SK-N-SH (cell line): ENCODE data around the gene ZC3H18. TPM values are rescaled to one million over a fixed set of nuclear protein-coding genes. Genes with fewer than 3 reads are reported as not detected.

ENCODE experiments used
- CTCF ChIA-PET: fragments of 300-600, 350-600 bp; formaldehyde crosslinking; extraction: SDS; loops from one replicate; lab custom pipeline; 2021; lab: Yijun Ruan, JAX
- POLR2A ChIA-PET: fragments of 350-600 bp; sonication (Branson Sonifier 250); formaldehyde crosslinking; extraction: SDS; loops from one replicate; lab custom pipeline; 2020; ENCODE audit warnings: antibody characterized with exemption, inconsistent platforms; lab: Yijun Ruan, JAX
- DNase-seq: peaks from one replicate; pipeline ENCODE4 v3.0.0; 2012
- H2AFZ ChIP-seq: fragments of 200-600 bp; sonication (generic); 2 replicates; pipeline ENCODE4 v1.8.1; 2016; ENCODE audit warnings: antibody characterized with exemption, mild to moderate bottlenecking, low read depth
- H3F3A ChIP-seq: fragments of 200-600 bp; sonication (generic); replicated peaks from 2 replicates; pipeline ENCODE3; 2016; ENCODE audit warnings: antibody characterized with exemption, mild to moderate bottlenecking; ENCODE audit not compliant: insufficient read depth
- H3K27ac ChIP-seq, 2 experiments: fragments of 200-500 bp in 1 of 2; fragments of 200-600 bp in 1 of 2; sonication (Bioruptor generic) in 1 of 2; sonication (generic), shearing (Covaris generic) in 1 of 2; 2 replicates each; pipeline versions ENCODE4 v1.5.1 to v1.6.1; 2014 to 2016; ENCODE audit warnings: low read depth in 2 of 2, inconsistent platforms in 1 of 2, low read length in 1 of 2, mild to moderate bottlenecking in 1 of 2, mixed read lengths in 1 of 2
- H3K27me3 ChIP-seq: fragments of 200-600 bp; sonication (generic), shearing (Covaris generic); 2 replicates; pipeline ENCODE4 v1.6.1; 2016; ENCODE audit warnings: mixed run types; ENCODE audit not compliant: insufficient read depth
- H3K36me3 ChIP-seq, 2 experiments: fragments of 200-500 bp in 1 of 2; fragments of 200-600 bp in 1 of 2; sonication (Bioruptor generic) in 1 of 2; sonication (generic) in 1 of 2; replicated peaks in 1 of 2; 2 replicates each; pipeline versions ENCODE3 to v1.5.1; 2014 to 2016; ENCODE audit warnings: low read length in 1 of 2, mild to moderate bottlenecking in 1 of 2; ENCODE audit not compliant: insufficient read depth in 2 of 2, control insufficient read depth in 1 of 2
- H3K4me1 ChIP-seq, 2 experiments: fragments of 200-500 bp in 1 of 2; fragments of 200-600 bp in 1 of 2; sonication (Bioruptor generic) in 1 of 2; sonication (generic), shearing (Covaris generic) in 1 of 2; 2 replicates each; pipeline versions ENCODE4 v1.5.1 to v1.6.1; 2014 to 2016; ENCODE audit warnings: low read depth in 1 of 2, low read length in 1 of 2, mixed run types in 1 of 2; ENCODE audit not compliant: insufficient read depth in 2 of 2, control insufficient read depth in 1 of 2
- H3K4me2 ChIP-seq: fragments of 200-600 bp; sonication (generic), shearing (Covaris generic); 2 replicates; pipeline ENCODE4 v1.6.1; 2017; ENCODE audit warnings: mixed run types
- H3K4me3 ChIP-seq, 2 experiments: fragments of 200-500 bp in 1 of 2; fragments of 200-600 bp in 1 of 2; sonication (Bioruptor generic) in 1 of 2; sonication (generic), shearing (Covaris generic) in 1 of 2; 2 replicates each; pipeline versions ENCODE4 v1.5.1 to v1.8.1; 2014 to 2016; ENCODE audit warnings: low read depth in 2 of 2, inconsistent platforms in 1 of 2, low read length in 1 of 2, mild to moderate bottlenecking in 1 of 2, mixed read lengths in 1 of 2, moderate library complexity in 1 of 2
- H3K79me2 ChIP-seq: fragments of 200-600 bp; sonication (generic); 2 replicates; pipeline ENCODE4 v1.8.1; 2017; ENCODE audit warnings: mild to moderate bottlenecking; ENCODE audit not compliant: insufficient read depth
- H3K9ac ChIP-seq: fragments of 200-600 bp; sonication (generic); 2 replicates; pipeline ENCODE4 v1.6.1; 2017; ENCODE audit warnings: mixed run types
- H3K9me2 ChIP-seq: fragments of 200-600 bp; sonication (generic); 2 replicates; pipeline ENCODE4 v1.6.1; 2017; ENCODE audit warnings: mixed run types
- H3K9me3 ChIP-seq: fragments of 200-600 bp; sonication (generic); 2 replicates; pipeline ENCODE4 v1.6.1; 2017; ENCODE audit warnings: mixed run types, mild to moderate bottlenecking, moderate library complexity
- H4K20me1 ChIP-seq: fragments of 200-600 bp; sonication (generic); 2 replicates; pipeline ENCODE4 v1.6.1; 2017; ENCODE audit warnings: mild to moderate bottlenecking, mixed run types; ENCODE audit not compliant: insufficient read depth
- CTCF ChIP-seq: fragments of 200-600 bp; sonication (generic); IDR thresholded peaks from 2 replicates; pipeline ENCODE4 v1.6.1; 2017; ENCODE audit warnings: antibody characterized with exemption, mild to moderate bottlenecking, moderate library complexity
- EP300 ChIP-seq, 2 experiments: IDR thresholded peaks; 2 replicates each; pipeline versions ENCODE4 v1.4.0 to v1.6.1; 2012; ENCODE audit warnings: borderline replicate concordance in 1 of 2, low read depth in 1 of 2, low read length in 1 of 2
- FOXJ3 ChIP-seq: sonication (generic); formaldehyde crosslinking; IDR thresholded peaks from 2 replicates; pipeline ENCODE4 v1.5.1; 2020; ENCODE audit warnings: mild to moderate bottlenecking, missing genetic modification reagents
- POLR2AphosphoS5 ChIP-seq: IDR thresholded peaks from 2 replicates; pipeline ENCODE4 v1.6.1; 2012; ENCODE audit warnings: low read depth, low read length
- RAD21 ChIP-seq: IDR thresholded peaks from 2 replicates; pipeline ENCODE4 v1.6.1; 2012; ENCODE audit warnings: mild to moderate bottlenecking, low read length
- RCOR1 ChIP-seq: fragments of 150-350 bp; IDR thresholded peaks from 2 replicates; pipeline ENCODE4 v1.6.1; 2017; ENCODE audit warnings: antibody characterized with exemption, low read length
- RFX5 ChIP-seq: IDR thresholded peaks from 2 replicates; pipeline ENCODE4 v1.6.1; 2012; ENCODE audit warnings: mild to moderate bottlenecking, improper control_type of control experiment, low read length
- RXRA ChIP-seq: IDR thresholded peaks from 2 replicates; pipeline ENCODE4 v1.4.0; 2012; ENCODE audit warnings: low read depth, mild to moderate bottlenecking, borderline replicate concordance
- WGBS: methylation state at CpG from one replicate; pipeline ENCODE4 v1.1.6; 2017; ENCODE audit warnings: low lambda C conversion rate; 5-methylcytosine and 5-hydroxymethylcytosine counted together
- polyA plus RNA-seq, 3 experiments: library from polyadenylated mRNA; depleted of rRNA; stranded (reverse); fragments of >200 nt; gene quantifications; 2 replicates each; pipeline ENCODE4 v1.2.3, GENCODE V29; 2012
- TF ChIP-seq, protein P1 (sequence below): fragments of 150-350 bp; IDR thresholded peaks from 2 replicates; pipeline ENCODE4 v1.6.1; 2017; ENCODE audit warnings: antibody characterized with exemption, low read length, low read depth, borderline replicate concordance
- TF ChIP-seq, protein P2 (sequence below): IDR thresholded peaks from 2 replicates; pipeline ENCODE4; 2012

Gene ZC3H18
- polyA plus RNA-seq, 1 of the 3 experiments (the other 2 are of a cell fraction): 32.7 TPM

DNA sequence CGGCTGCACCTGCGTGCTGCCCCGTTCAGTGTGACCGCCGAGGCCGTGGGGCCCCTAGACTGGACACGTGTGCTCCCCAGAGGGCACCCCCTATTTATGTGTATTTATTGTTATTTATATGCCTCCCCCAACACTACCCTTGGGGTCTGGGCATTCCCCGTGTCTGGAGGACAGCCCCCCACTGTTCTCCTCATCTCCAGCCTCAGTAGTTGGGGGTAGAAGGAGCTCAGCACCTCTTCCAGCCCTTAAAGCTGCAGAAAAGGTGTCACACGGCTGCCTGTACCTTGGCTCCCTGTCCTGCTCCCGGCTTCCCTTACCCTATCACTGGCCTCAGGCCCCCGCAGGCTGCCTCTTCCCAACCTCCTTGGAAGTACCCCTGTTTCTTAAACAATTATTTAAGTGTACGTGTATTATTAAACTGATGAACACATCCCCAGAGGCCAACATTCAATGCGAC, 69.9 kb downstream of the ZC3H18 start:
- Histone ChIP-seq H3F3A (no peaks in the 10 kb centered on the region), H3K9me3 (no peaks in the 10 kb centered on the region)
- POLR2A ChIA-PET: interaction anchor here (1.0 kb wide), 1 partner anchor 10 kb away, joined by 3 read pairs; no protein-coding TSS in a partner anchor

More for the DNA sequence above, 69.9 kb downstream of the ZC3H18 start:
- Histone ChIP-seq H3K36me3 (no peaks in the 10 kb centered on the region), H3K27ac (no peak overlapping the region), H3K4me1 (peaks cover 0 to 6% of the 10 kb centered on the region in 2 experiments; a peak in 1 of 4 replicates), H3K27me3 (peaks cover 20% of the 10 kb centered on the region; the same call in 1 of the 2 replicates), H3K4me3 (no peak overlapping the region), H4K20me1 (no peaks in the 10 kb centered on the region), H3K79me2 (no peaks in the 10 kb centered on the region), H3K9me2 (no peaks in the 10 kb centered on the region), H3K9ac (no peak overlapping the region), H3K4me2 (peak overlapping the region; percentile 37; the same call in 1 of the 2 replicates), H2AFZ (no peak overlapping the region)
- 23% methylated on average over 13 of the region's 13 CpGs for WGBS
- TF ChIP-seq RCOR1 (no peak), FOXJ3 (CRISPR knock-in tag) (no peak), RAD21 (no peak), RXRA (no peak), POLR2AphosphoS5 (no peak), CTCF (no peak), EP300 (IDR thresholded peaks at IDR 0.05; ENCODE audit: borderline replicate concordance in 1 of 2, low read depth in 1 of 2, low read length in 1 of 2) (no peak), RFX5 (no peak)
- TF ChIP-seq, protein P1, sequence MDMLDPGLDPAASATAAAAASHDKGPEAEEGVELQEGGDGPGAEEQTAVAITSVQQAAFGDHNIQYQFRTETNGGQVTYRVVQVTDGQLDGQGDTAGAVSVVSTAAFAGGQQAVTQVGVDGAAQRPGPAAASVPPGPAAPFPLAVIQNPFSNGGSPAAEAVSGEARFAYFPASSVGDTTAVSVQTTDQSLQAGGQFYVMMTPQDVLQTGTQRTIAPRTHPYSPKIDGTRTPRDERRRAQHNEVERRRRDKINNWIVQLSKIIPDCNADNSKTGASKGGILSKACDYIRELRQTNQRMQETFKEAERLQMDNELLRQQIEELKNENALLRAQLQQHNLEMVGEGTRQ: no peak
- TF ChIP-seq, protein P2, sequence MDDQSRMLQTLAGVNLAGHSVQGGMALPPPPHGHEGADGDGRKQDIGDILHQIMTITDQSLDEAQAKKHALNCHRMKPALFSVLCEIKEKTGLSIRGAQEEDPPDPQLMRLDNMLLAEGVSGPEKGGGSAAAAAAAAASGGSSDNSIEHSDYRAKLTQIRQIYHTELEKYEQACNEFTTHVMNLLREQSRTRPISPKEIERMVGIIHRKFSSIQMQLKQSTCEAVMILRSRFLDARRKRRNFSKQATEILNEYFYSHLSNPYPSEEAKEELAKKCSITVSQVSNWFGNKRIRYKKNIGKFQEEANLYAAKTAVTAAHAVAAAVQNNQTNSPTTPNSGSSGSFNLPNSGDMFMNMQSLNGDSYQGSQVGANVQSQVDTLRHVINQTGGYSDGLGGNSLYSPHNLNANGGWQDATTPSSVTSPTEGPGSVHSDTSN: no peak
- CTCF ChIA-PET: interaction anchor here (1.3 kb wide), 1 partner anchor 78 kb away, joined by 3 read pairs; no protein-coding TSS in a partner anchor
- no peak for DNase-seq
